Adipocyte (in vitro differentiated cells): Measurements from ENCODE around the gene DRAXIN.
"Not testable (repeated sequence)": the region's sequence is repeated elsewhere in the genome, so short reads cannot be mapped to it uniquely, and the experiment has no call there.

Experiments
- DNase-seq: peaks from one replicate; pipeline ENCODE4 v3.0.0-alpha.2; 2015; ENCODE audit warnings: low read depth
- H3K27me3 ChIP-seq: replicated peaks from 2 replicates; pipeline ENCODE4 v1.7.0; 2013; ENCODE audit warnings: mild to moderate bottlenecking, low read length, moderate library complexity; ENCODE audit not compliant: control insufficient read depth, insufficient read depth
- H3K36me3 ChIP-seq: 2 replicates; pipeline ENCODE4 v1.7.0; 2013; ENCODE audit warnings: low read length, mild to moderate bottlenecking, moderate library complexity; ENCODE audit not compliant: control insufficient read depth, insufficient read depth, severe bottlenecking
- H3K4me1 ChIP-seq: 2 replicates; pipeline ENCODE4 v1.7.0; 2013; ENCODE audit warnings: mild to moderate bottlenecking, low read length, moderate library complexity; ENCODE audit not compliant: control insufficient read depth, insufficient read depth
- H3K4me3 ChIP-seq: 2 replicates; pipeline ENCODE4 v1.7.0; 2013; ENCODE audit warnings: mild to moderate bottlenecking, low read length, moderate library complexity
- H3K9ac ChIP-seq: 2 replicates; pipeline ENCODE4 v1.7.0; 2013; ENCODE audit warnings: mild to moderate bottlenecking, low read length, moderate library complexity
- H3K9me3 ChIP-seq: 2 replicates; pipeline ENCODE4 v1.7.0; 2013; ENCODE audit warnings: mild to moderate bottlenecking, low read length, moderate library complexity; ENCODE audit not compliant: control insufficient read depth

Gene DRAXIN

GRCh38 chr1:11691302-11691914 lies at the start of gene DRAXIN:
Gene DRAXIN, plus strand, starts transcription at chr1:11691710. Its CDS starts 14,549 bp downstream, at chr1:11706259.
- H3K4me3 ChIP-seq = no peak within 1 kb of the TSS
- H3K9ac ChIP-seq = no peak within 1 kb of the TSS
- peaks cover 4% of the 10 kb centered on the region for H3K4me1 ChIP-seq
- peak; percentile 25 for DNase-seq
- H3K27me3 ChIP-seq = peaks cover 50% of the 10 kb centered on the region
- no peaks in the 10 kb centered on the region for H3K36me3 ChIP-seq
- H3K9me3 ChIP-seq = no peaks in the 10 kb centered on the region

GRCh38 chr1:11641776-11642305 lies 49.7 kb upstream of the DRAXIN start:
- no peaks in the 10 kb centered on the region for H3K36me3 ChIP-seq
- no peak for DNase-seq
- no peaks in the 10 kb centered on the region for H3K4me1 ChIP-seq
- no peak overlapping the region for H3K4me3 ChIP-seq
- no peaks in the 10 kb centered on the region for H3K9me3 ChIP-seq
- no peak overlapping the region for H3K9ac ChIP-seq
- H3K27me3 ChIP-seq = peaks cover 39% of the 10 kb centered on the region

- not testable (repeated sequence) for H3K9ac ChIP-seq
- DNase-seq = peak; percentile 82
Observed at GRCh38 chr1:11642418-11643017, 49.0 kb upstream of the DRAXIN start.

GRCh38 chr1:11643782-11644181 lies 47.7 kb upstream of the DRAXIN start:
- Histone ChIP-seq H3K9ac (no peak overlapping the region), H3K9me3 (no peaks in the 10 kb centered on the region), H3K27me3 (peaks cover 27% of the 10 kb centered on the region), H3K36me3 (no peaks in the 10 kb centered on the region), H3K4me1 (no peaks in the 10 kb centered on the region), H3K4me3 (no peak overlapping the region)
- DNase-seq = no peak

More at GRCh38 chr1:11642418-11643017, 49.0 kb upstream of the DRAXIN start:
- H3K4me1 ChIP-seq, H3K36me3 ChIP-seq, H3K4me3 ChIP-seq, H3K9me3 ChIP-seq: not testable (repeated sequence)
- peaks cover 38% of the 10 kb centered on the region for H3K27me3 ChIP-seq

- Histone ChIP-seq H3K4me3 (no peak overlapping the region), H3K4me1 (peaks cover 6% of the 10 kb centered on the region), H3K9ac (no peak overlapping the region)
Observed at GRCh38 chr1:11645270-11645669, 46.2 kb upstream of the DRAXIN start.

GRCh38 chr1:11645670-11646265 lies 45.7 kb upstream of the DRAXIN start:
- peaks cover 30% of the 10 kb centered on the region for H3K27me3 ChIP-seq
- peak; percentile 88 for DNase-seq
- no peaks in the 10 kb centered on the region for H3K9me3 ChIP-seq
- no peak overlapping the region for H3K9ac ChIP-seq
- H3K36me3 ChIP-seq = no peaks in the 10 kb centered on the region
- H3K4me3 ChIP-seq = no peak overlapping the region
- H3K4me1 ChIP-seq = peaks cover 6% of the 10 kb centered on the region

More at GRCh38 chr1:11645270-11645669, 46.2 kb upstream of the DRAXIN start:
- no peaks in the 10 kb centered on the region for H3K36me3 ChIP-seq
- no peak for DNase-seq
- no peaks in the 10 kb centered on the region for H3K9me3 ChIP-seq
- H3K27me3 ChIP-seq = peaks cover 28% of the 10 kb centered on the region

GRCh38 chr1:11646317-11646716 lies 45.2 kb upstream of the DRAXIN start:
- no peaks in the 10 kb centered on the region for H3K36me3 ChIP-seq
- DNase-seq = no peak
- peaks cover 28% of the 10 kb centered on the region for H3K27me3 ChIP-seq
- no peak overlapping the region for H3K4me3 ChIP-seq
- H3K4me1 ChIP-seq = peaks cover 6% of the 10 kb centered on the region
- H3K9ac ChIP-seq = no peak overlapping the region
- no peaks in the 10 kb centered on the region for H3K9me3 ChIP-seq

- H3K36me3 ChIP-seq = no peaks in the 10 kb centered on the region
- no peak for DNase-seq
- H3K4me3 ChIP-seq = no peak overlapping the region
- peaks cover 25% of the 10 kb centered on the region for H3K27me3 ChIP-seq
- no peaks in the 10 kb centered on the region for H3K9me3 ChIP-seq
- H3K9ac ChIP-seq = no peak overlapping the region
- H3K4me1 ChIP-seq = peaks cover 6% of the 10 kb centered on the region
Observed at GRCh38 chr1:11647333-11647732, 44.2 kb upstream of the DRAXIN start.

GRCh38 chr1:11648039-11648438 lies 43.5 kb upstream of the DRAXIN start:
- Histone ChIP-seq H3K27me3 (peaks cover 25% of the 10 kb centered on the region), H3K36me3 (no peaks in the 10 kb centered on the region), H3K4me3 (no peak overlapping the region), H3K9ac (no peak overlapping the region), H3K4me1 (peaks cover 6% of the 10 kb centered on the region), H3K9me3 (no peaks in the 10 kb centered on the region)
- no peak for DNase-seq

- H3K4me3 ChIP-seq = no peak overlapping the region
- H3K4me1 ChIP-seq = peaks cover 6% of the 10 kb centered on the region
- DNase-seq = peak; percentile 28
- no peaks in the 10 kb centered on the region for H3K36me3 ChIP-seq
- no peaks in the 10 kb centered on the region for H3K9me3 ChIP-seq
- H3K27me3 ChIP-seq = peaks cover 25% of the 10 kb centered on the region
- H3K9ac ChIP-seq = no peak overlapping the region
Observed at GRCh38 chr1:11648732-11649158, 42.8 kb upstream of the DRAXIN start.

- H3K4me1 ChIP-seq = peaks cover 6% of the 10 kb centered on the region
- no peaks in the 10 kb centered on the region for H3K36me3 ChIP-seq
- H3K4me3 ChIP-seq = no peak overlapping the region
- peaks cover 25% of the 10 kb centered on the region for H3K27me3 ChIP-seq
- no peaks in the 10 kb centered on the region for H3K9me3 ChIP-seq
- H3K9ac ChIP-seq = no peak overlapping the region
- DNase-seq = no peak
Observed at GRCh38 chr1:11649237-11649623, 42.3 kb upstream of the DRAXIN start.
